ENCODE results near the gene HDAC4. TPM values are rescaled to one million over a fixed set of nuclear protein-coding genes. Genes with fewer than 3 reads are reported as not detected.

HDAC4 gene
- total and polyA plus RNA-seq, 2 donors (not counting 1 experiment from before 2014, with no cell fraction given): 13.5 to 46.0 TPM

DNA sequence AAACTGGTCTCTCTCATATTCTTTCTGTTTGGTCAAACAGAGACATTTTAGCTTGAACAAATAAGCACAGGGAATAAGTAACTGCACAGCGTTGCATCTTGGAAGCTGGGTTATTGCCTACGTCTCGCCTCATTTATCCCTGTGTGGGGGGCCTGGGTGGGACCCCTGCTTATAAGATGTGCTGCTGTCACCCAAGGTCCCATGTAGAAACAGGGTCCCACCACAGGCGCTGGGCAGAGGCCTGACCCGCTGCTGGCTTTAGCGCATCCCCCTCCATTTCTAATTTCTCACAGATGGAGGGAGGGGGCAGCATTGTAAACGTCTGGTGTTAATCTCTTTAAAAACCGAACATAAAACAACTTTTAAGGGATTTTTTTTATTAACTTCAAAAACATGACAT, 207.8 kb downstream of the HDAC4 start:
- no peaks in the 10 kb centered on the region for H3K4me1 ChIP-seq (ENCODE audit: control insufficient read depth in 2 of 2, insufficient read depth in 2 of 2, low read length in 2 of 2)
- Mint-ChIP-seq H3K4me1 (peaks cover 5% of the 10 kb centered on the region), H3K4me3 (no peak overlapping the region), H3K27me3 (no peaks in the 10 kb centered on the region), H3K27ac (no peak overlapping the region), H3K9me3 (ENCODE audit: insufficient read depth) (no peaks in the 10 kb centered on the region)
- intact Hi-C loops (cut with micrococcal nuclease): no loop called here
- TF ChIP-seq, protein P1, sequence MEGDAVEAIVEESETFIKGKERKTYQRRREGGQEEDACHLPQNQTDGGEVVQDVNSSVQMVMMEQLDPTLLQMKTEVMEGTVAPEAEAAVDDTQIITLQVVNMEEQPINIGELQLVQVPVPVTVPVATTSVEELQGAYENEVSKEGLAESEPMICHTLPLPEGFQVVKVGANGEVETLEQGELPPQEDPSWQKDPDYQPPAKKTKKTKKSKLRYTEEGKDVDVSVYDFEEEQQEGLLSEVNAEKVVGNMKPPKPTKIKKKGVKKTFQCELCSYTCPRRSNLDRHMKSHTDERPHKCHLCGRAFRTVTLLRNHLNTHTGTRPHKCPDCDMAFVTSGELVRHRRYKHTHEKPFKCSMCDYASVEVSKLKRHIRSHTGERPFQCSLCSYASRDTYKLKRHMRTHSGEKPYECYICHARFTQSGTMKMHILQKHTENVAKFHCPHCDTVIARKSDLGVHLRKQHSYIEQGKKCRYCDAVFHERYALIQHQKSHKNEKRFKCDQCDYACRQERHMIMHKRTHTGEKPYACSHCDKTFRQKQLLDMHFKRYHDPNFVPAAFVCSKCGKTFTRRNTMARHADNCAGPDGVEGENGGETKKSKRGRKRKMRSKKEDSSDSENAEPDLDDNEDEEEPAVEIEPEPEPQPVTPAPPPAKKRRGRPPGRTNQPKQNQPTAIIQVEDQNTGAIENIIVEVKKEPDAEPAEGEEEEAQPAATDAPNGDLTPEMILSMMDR (IDR thresholded peaks at IDR 0.05): no peak
- no peak for TF ChIP-seq EZH2 (IDR thresholded peaks at IDR 0.05; ENCODE audit: borderline replicate concordance, insufficient read depth, low read depth, low read length, poor library complexity, severe bottlenecking)
- H3K36me3 ChIP-seq (replicated peaks in 1 of 2; ENCODE audit: control extremely low read depth in 1 of 2, control insufficient read depth in 1 of 2, extremely low read depth in 1 of 2, insufficient read depth in 2 of 2, low read length in 1 of 2): peaks cover 0 to 14% of the 10 kb centered on the region in 2 experiments
- no peaks in the 10 kb centered on the region for H4K20me1 ChIP-seq (ENCODE audit: control insufficient read depth, insufficient read depth, low read length, poor library complexity, severe bottlenecking)
- WGBS (ENCODE audit: insufficient coverage): 92% methylated on average over 4 of the region's 8 CpGs
- no peaks in the 10 kb centered on the region for H3K27me3 ChIP-seq (replicated peaks in 1 of 4; ENCODE audit: control extremely low read depth in 1 of 4, control insufficient read depth in 3 of 4, insufficient read depth in 4 of 4, low read length in 3 of 4)
- no peak overlapping the region for H3K4me2 ChIP-seq (replicated peaks; ENCODE audit: low read depth, low read length, poor library complexity, severe bottlenecking)
- H2AFZ ChIP-seq (ENCODE audit: insufficient read depth, low read depth, low read length, poor library complexity, severe bottlenecking): no peak overlapping the region
- no peak for DNase-seq
- H3K4me3 ChIP-seq (ENCODE audit: control extremely low read depth in 1 of 5, extremely low read depth in 1 of 5, insufficient read depth in 1 of 5, low read depth in 2 of 5, low read length in 4 of 5): no peak overlapping the region
- H3K27ac ChIP-seq (ENCODE audit: low read length in 2 of 2): no peak overlapping the region
- ChIA-PET CTCF (no interaction called here), POLR2A (no interaction called here)
- peaks cover 0 to 20% (median 2%) of the 10 kb centered on the region in 3 donors for H3K9me3 ChIP-seq (ENCODE audit: control extremely low read depth in 1 of 3, control insufficient read depth in 2 of 3, insufficient read depth in 1 of 3, low read length in 2 of 3)
- H3K79me2 ChIP-seq (ENCODE audit: control insufficient read depth, insufficient read depth, low read length): no peaks in the 10 kb centered on the region
- H3K9ac ChIP-seq (ENCODE audit: low read length): no peak overlapping the region
- no peak for ATAC-seq (ENCODE audit: low read depth)

DNA sequence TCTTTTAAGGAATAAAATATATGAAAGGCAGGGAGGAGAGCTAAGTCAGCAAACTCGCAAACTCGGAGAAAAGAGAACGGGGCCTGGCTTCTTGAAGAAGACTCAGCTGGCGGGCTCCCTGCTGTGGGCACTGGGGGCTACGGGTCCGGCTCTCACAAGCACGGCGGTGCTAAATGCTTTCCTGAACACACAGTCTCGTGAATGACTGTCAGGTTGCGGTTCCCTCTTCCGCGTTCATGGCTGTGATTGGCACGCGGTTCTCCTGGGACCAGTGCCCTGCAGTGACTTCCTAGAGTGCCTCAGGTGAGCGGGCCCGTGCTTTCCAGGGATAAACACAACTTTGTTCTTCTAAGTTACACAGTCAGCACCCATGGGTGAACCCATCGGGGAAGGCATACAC, 208.4 kb downstream of the HDAC4 start:
- Histone ChIP-seq H3K4me1 (ENCODE audit: control insufficient read depth in 2 of 2, insufficient read depth in 2 of 2, low read length in 2 of 2) (no peaks in the 10 kb centered on the region), H3K4me3 (ENCODE audit: control extremely low read depth in 1 of 5, extremely low read depth in 1 of 5, insufficient read depth in 1 of 5, low read depth in 2 of 5, low read length in 4 of 5) (no peak overlapping the region), H3K9ac (ENCODE audit: low read length) (no peak overlapping the region), H3K4me2 (replicated peaks; ENCODE audit: low read depth, low read length, poor library complexity, severe bottlenecking) (no peak overlapping the region), H4K20me1 (ENCODE audit: control insufficient read depth, insufficient read depth, low read length, poor library complexity, severe bottlenecking) (no peaks in the 10 kb centered on the region), H2AFZ (ENCODE audit: insufficient read depth, low read depth, low read length, poor library complexity, severe bottlenecking) (no peak overlapping the region), H3K36me3 (replicated peaks in 1 of 2; ENCODE audit: control extremely low read depth in 1 of 2, control insufficient read depth in 1 of 2, extremely low read depth in 1 of 2, insufficient read depth in 2 of 2, low read length in 1 of 2) (peaks cover 0 to 14% of the 10 kb centered on the region in 2 experiments), H3K9me3 (ENCODE audit: control extremely low read depth in 1 of 3, control insufficient read depth in 2 of 3, insufficient read depth in 1 of 3, low read length in 2 of 3) (peaks cover 0 to 22% (median 2%) of the 10 kb centered on the region in 3 donors), H3K79me2 (ENCODE audit: control insufficient read depth, insufficient read depth, low read length) (no peaks in the 10 kb centered on the region), H3K27me3 (replicated peaks in 1 of 4; ENCODE audit: control extremely low read depth in 1 of 4, control insufficient read depth in 3 of 4, insufficient read depth in 4 of 4, low read length in 3 of 4) (no peaks in the 10 kb centered on the region), H3K27ac (ENCODE audit: low read length in 2 of 2) (no peak overlapping the region)
- ATAC-seq (ENCODE audit: low read depth) (no peak), DNase-seq (no peak)
- H3K27me3 Mint-ChIP-seq: no peaks in the 10 kb centered on the region
- no peak overlapping the region for H3K27ac Mint-ChIP-seq
- peaks cover 5% of the 10 kb centered on the region for H3K4me1 Mint-ChIP-seq
- H3K9me3 Mint-ChIP-seq (ENCODE audit: insufficient read depth): no peaks in the 10 kb centered on the region
- intact Hi-C loops (cut with micrococcal nuclease): no loop called here
- H3K4me3 Mint-ChIP-seq: no peak overlapping the region
- 37% methylated on average over 14 of the region's 17 CpGs for WGBS (ENCODE audit: insufficient coverage)
- POLR2A ChIA-PET: no interaction called here
- no peak for TF ChIP-seq EZH2 (IDR thresholded peaks at IDR 0.05; ENCODE audit: borderline replicate concordance, insufficient read depth, low read depth, low read length, poor library complexity, severe bottlenecking)
- TF ChIP-seq, protein P1 (IDR thresholded peaks at IDR 0.05): no peak
- CTCF ChIA-PET: no interaction called here
